GM23248 (cell line): Measurements from ENCODE around the gene PGAP2.

Experiments
- EZH2 ChIP-seq: fragments of 200-600 bp; sonication (generic); IDR thresholded peaks from 2 replicates; pipeline ENCODE4 v1.6.1; 2018; ENCODE audit warnings: antibody characterized with exemption, mild to moderate bottlenecking; ENCODE audit not compliant: insufficient read depth, poor library complexity, severe bottlenecking
- EZH2phosphoT487 ChIP-seq: fragments of 200-600 bp; sonication (generic); IDR thresholded peaks from 2 replicates; pipeline ENCODE4 v1.6.1; 2018; ENCODE audit warnings: antibody characterized with exemption, moderate library complexity, mild to moderate bottlenecking, low read depth; ENCODE audit not compliant: insufficient read depth

DNA sequence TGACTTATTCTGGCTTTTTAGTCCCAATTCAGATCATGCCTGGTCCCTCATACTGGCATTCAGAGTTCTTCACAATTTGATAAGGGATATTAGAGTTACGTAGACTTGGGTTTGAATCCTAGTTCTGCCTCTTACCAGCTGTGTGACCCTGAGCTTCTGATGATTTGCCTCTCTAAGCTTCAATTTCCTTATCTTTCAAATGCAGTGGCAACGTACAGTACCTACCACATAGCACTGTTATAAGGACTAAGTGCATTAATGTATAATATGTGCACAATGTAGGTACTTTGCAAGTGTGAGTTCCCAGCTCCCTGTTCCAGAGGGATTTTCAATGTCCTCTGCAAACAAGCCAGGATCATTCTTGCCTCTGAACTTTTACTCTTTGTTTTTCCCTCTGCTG, 25.1 kb downstream of the PGAP2 start:
- TF ChIP-seq EZH2 (no peak), EZH2phosphoT487 (no peak)
